Measurements from ENCODE around the gene HSD17B1.

Gene HSD17B1

DNA sequence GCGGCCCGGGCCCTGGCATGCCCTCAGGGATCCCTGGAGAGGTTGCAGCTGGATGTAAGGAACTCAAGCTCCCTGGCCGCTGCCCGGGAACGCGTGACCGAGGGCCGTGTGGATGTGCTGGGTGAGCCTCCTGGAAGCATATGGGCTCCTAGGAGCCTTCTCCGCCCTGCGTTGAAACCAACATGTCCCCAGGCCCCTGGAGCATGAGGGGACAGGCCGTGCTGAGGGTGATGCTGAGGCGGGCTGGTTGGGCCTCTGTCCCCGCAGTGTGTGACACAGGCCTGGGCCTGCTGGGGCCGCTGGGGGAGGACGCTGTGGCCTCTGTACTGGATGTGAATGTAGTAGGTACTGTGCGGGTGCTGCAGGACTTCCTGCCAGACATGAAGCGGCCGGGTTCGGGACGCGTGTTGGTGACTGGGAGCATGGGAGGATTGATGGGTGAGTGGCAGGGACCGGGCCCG is 5.7 kb upstream of the HSD17B1 start:
- TF ChIP-seq, protein P1, sequence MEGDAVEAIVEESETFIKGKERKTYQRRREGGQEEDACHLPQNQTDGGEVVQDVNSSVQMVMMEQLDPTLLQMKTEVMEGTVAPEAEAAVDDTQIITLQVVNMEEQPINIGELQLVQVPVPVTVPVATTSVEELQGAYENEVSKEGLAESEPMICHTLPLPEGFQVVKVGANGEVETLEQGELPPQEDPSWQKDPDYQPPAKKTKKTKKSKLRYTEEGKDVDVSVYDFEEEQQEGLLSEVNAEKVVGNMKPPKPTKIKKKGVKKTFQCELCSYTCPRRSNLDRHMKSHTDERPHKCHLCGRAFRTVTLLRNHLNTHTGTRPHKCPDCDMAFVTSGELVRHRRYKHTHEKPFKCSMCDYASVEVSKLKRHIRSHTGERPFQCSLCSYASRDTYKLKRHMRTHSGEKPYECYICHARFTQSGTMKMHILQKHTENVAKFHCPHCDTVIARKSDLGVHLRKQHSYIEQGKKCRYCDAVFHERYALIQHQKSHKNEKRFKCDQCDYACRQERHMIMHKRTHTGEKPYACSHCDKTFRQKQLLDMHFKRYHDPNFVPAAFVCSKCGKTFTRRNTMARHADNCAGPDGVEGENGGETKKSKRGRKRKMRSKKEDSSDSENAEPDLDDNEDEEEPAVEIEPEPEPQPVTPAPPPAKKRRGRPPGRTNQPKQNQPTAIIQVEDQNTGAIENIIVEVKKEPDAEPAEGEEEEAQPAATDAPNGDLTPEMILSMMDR (IDR thresholded peaks at IDR 0.05; ENCODE audit: low read depth, low read length): no peak
- in situ Hi-C loops (cut with HindIII; ENCODE audit: low sequenced_read_pairs): no loop called here
- DNase-seq (ENCODE audit: low read depth, low spot score): no peak
- no peak overlapping the region for H3K4me3 ChIP-seq (ENCODE audit: low read depth, low read length)

DNA sequence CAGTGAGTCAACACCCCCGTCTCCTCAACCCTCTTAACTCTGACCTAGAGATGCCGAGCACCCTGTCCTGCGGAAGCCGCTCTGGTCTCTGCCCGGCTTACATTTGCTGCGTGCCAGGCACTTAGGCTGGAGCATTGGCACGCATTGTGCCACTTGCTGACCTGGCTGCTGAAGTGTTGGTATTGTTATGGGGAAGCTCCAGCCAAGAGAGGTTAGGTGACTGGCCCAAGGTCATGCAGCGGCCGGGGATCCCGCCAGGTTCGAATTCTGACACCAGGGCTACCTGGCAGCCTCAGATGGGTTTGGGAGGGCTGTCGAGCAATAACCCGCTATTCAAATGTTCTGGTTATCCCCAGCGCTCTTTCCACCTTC is 5.0 kb upstream of the HSD17B1 start:
- no peak for DNase-seq (ENCODE audit: low read depth, low spot score)
- TF ChIP-seq, protein P1 (IDR thresholded peaks at IDR 0.05; ENCODE audit: low read depth, low read length): no peak
- in situ Hi-C loops (cut with HindIII; ENCODE audit: low sequenced_read_pairs): no loop called here
- no peak overlapping the region for H3K4me3 ChIP-seq (ENCODE audit: low read depth, low read length)

DNA sequence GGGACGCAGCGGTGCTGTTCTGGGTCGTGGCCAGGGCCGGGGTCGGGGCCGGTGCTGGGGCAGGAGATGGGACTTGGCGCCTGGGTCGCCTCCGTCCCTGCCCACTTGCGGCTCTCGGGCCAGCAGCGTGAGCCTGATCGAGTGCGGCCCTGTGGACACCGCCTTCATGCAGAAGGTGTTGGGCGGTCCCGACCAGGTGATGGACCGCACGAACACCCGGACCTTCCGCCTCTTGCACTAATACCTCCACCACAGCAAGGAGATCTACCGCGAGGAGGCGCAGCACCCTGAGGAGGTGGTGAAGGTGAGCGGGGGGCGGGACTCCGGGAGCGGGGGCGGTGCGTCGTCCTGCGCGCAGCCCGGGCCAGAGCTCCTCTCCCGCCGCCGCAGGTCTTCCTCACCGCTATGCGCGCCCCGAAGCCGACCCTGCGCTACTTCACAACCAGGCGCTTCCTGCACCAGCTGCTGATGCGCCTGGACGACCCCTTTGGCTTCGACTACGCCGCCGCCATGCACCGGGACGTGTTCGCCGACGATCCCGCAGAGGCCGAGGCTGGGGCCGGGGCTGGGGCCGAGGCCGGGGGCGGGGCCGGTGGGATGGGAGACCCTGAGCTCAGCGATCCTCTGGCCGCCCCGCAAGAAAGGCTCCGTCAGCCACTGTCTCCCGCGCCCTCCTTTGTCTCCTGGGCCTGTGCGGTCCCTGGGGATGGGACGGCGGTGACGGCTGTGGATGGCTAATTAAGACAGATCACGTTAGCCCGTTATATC is 4.5 kb upstream of the HSD17B1 start:
- DNase-seq (ENCODE audit: low read depth, low spot score): peak; percentile 47
- peak overlapping the region; percentile 31 for H3K4me3 ChIP-seq (ENCODE audit: low read depth, low read length)
- TF ChIP-seq, protein P1 (IDR thresholded peaks at IDR 0.05; ENCODE audit: low read depth, low read length): peak; percentile 62
- in situ Hi-C loops (cut with HindIII; ENCODE audit: low sequenced_read_pairs): no loop called here

DNA sequence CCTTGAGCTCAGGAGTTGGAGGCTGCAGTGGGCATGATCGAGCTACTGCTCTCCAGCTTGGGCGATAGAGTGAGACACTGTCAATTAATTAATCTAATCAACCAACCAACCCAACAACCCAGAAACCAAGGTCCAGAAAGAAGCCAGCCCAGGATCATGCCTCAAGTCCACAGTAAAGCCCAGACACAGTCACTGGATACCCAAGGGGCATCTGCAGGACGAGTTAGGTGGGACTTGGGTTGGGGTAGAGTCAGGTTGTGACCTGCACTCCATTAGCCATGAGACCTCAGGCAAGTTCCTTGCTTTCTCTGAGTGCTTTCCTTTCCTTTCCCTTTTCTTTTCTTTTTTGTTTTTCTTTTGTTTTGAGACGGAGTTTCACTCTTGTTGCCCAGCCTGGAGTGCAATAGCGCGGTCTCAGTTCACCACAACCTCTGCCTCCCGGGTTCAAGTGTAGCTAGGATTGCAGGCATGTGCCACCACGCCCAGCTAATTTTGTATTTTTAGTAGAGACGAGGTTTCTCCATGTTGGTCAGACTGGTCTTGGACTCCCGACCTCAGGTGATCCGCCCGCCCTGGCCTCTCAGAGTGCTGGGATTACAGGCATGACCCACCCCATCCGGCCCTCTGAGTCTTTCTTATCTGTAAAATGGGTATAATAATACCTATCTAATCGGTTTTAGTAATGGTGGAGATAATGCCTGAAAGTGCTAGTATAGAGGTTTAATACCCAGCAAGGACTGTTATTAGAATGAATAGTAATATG is 3.5 kb upstream of the HSD17B1 start:
- in situ Hi-C loops (cut with HindIII; ENCODE audit: low sequenced_read_pairs): no loop called here
- no peak for DNase-seq (ENCODE audit: low read depth, low spot score)
- TF ChIP-seq, protein P1 (IDR thresholded peaks at IDR 0.05; ENCODE audit: low read depth, low read length): no peak
- H3K4me3 ChIP-seq (ENCODE audit: low read depth, low read length): no peak overlapping the region

DNA sequence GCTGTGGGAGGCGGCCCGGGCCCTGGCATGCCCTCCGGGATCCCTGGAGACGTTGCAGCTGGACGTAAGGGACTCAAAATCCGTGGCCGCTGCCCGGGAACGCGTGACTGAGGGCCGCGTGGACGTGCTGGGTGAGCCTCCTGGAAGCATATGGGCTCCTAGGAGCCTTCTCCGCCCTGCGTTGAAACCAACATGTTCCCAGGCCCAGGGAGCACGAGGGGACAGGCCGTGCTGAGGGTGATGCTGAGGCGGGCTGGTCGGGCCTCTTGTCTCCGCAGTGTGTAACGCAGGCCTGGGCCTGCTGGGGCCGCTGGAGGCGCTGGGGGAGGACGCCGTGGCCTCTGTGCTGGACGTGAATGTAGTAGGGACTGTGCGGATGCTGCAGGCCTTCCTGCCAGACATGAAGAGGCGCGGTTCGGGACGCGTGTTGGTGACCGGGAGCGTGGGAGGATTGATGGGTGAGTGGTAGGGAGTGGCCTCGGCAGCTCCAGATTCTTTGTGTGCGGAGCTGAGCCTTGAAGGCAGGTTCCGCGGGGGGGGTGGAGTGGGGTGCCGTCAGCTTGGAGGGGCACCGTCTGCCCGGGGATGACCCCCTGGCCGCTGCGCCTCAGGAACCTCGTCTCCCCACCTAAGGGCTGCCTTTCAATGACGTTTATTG is 567 bp downstream of the HSD17B1 start:
- in situ Hi-C loops (cut with HindIII; ENCODE audit: low sequenced_read_pairs): no loop called here
- TF ChIP-seq, protein P1 (IDR thresholded peaks at IDR 0.05; ENCODE audit: low read depth, low read length): no peak
- no peak overlapping the region for H3K4me3 ChIP-seq (ENCODE audit: low read depth, low read length)
- no peak for DNase-seq (ENCODE audit: low read depth, low spot score)

DNA sequence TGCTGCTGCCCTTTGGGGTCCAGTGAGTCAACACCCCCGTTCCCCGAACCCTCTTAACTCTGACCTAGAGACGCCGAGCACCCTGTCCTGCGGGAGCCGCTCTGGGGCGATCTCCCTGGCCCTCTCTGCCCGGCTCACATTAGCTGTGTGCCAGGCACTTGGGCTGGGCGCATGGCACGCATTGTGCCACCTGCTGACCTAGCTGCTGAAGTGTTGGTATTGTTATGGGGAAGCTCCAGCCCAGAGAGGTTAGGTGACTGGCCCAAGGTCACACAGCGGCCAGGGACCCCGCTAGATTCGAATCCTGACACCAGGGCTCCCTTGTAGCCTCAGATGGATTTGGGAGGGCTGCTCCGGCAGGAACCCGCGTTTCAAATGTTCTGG is 1.1 kb downstream of the HSD17B1 start:
- H3K4me3 ChIP-seq (ENCODE audit: low read depth, low read length): peak overlapping the region; percentile 76
- TF ChIP-seq, protein P1 (IDR thresholded peaks at IDR 0.05; ENCODE audit: low read depth, low read length): no peak
- no peak for DNase-seq (ENCODE audit: low read depth, low spot score)
- in situ Hi-C loops (cut with HindIII; ENCODE audit: low sequenced_read_pairs): no loop called here
